Measurements from ENCODE around the gene H2BK1.

H2BK1 gene

GRCh38 chr7:151208253-151208862 lies 1.9 kb downstream of the H2BK1 start:
- H3K4me3 ChIP-seq (replicated peaks; ENCODE audit: low read depth, low read length): no peak overlapping the region
- no peak for TF ChIP-seq CTCF (IDR thresholded peaks at IDR 0.05; ENCODE audit: low read length, missing control alignments)
- DNase-seq (ENCODE audit: low read depth): no peak

- H3K4me3 ChIP-seq (replicated peaks; ENCODE audit: low read depth, low read length): no peak overlapping the region
- DNase-seq (ENCODE audit: low read depth): no peak
- no peak for TF ChIP-seq CTCF (IDR thresholded peaks at IDR 0.05; ENCODE audit: low read length, missing control alignments)
These were observed 2.5 kb downstream of the H2BK1 start for GRCh38 chr7:151207804-151208203.

DNA sequence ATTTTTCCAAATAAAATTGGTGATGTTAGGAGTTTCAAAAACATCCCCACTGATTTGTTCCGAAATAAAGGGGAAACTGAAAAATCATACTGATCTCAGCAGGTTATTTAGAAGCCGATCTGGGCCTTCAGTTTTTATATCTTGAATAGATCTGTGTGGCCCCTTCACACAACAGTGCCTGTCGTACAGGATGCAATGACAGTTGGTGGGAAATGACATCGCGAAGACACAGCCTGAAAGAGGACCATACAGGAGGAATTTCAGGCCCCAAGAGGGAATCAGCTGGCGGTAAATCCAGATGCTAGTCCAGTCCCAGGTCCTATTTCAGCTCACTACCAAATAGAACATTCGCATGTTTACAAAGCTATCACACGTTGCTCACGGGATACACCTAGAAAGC lies 3.0 kb downstream of the H2BK1 start:
- H3K4me3 ChIP-seq (replicated peaks; ENCODE audit: low read depth, low read length): no peak overlapping the region
- no peak for TF ChIP-seq CTCF (IDR thresholded peaks at IDR 0.05; ENCODE audit: low read length, missing control alignments)
- no peak for DNase-seq (ENCODE audit: low read depth)

DNA sequence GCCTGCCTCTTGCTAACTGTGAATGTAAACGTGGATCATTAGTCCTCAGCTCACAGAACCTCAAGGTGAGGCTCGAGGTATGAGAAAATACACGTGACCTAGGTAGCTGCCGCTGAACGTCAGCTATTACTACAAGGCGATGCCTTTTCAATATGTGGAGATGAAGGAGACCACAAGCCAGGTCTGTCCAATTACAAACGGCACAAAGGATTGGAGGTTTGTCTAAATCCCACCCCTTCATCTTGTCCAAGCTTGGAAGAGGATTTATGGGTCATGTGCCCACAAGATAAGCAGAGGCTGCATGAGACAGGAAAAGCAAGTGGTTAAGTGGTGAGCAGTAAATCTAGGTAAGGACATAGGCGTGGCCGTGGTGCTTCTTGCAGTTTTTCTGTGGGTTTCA lies 3.4 kb downstream of the H2BK1 start:
- no peak overlapping the region for H3K4me3 ChIP-seq (replicated peaks; ENCODE audit: low read depth, low read length)
- no peak for DNase-seq (ENCODE audit: low read depth)
- no peak for TF ChIP-seq CTCF (IDR thresholded peaks at IDR 0.05; ENCODE audit: low read length, missing control alignments)

- no peak overlapping the region for H3K4me3 ChIP-seq (replicated peaks; ENCODE audit: low read depth, low read length)
- TF ChIP-seq CTCF (IDR thresholded peaks at IDR 0.05; ENCODE audit: low read length, missing control alignments): no peak
- no peak for DNase-seq (ENCODE audit: low read depth)
These were observed 4.6 kb downstream of the H2BK1 start for GRCh38 chr7:151205730-151206129.

DNA sequence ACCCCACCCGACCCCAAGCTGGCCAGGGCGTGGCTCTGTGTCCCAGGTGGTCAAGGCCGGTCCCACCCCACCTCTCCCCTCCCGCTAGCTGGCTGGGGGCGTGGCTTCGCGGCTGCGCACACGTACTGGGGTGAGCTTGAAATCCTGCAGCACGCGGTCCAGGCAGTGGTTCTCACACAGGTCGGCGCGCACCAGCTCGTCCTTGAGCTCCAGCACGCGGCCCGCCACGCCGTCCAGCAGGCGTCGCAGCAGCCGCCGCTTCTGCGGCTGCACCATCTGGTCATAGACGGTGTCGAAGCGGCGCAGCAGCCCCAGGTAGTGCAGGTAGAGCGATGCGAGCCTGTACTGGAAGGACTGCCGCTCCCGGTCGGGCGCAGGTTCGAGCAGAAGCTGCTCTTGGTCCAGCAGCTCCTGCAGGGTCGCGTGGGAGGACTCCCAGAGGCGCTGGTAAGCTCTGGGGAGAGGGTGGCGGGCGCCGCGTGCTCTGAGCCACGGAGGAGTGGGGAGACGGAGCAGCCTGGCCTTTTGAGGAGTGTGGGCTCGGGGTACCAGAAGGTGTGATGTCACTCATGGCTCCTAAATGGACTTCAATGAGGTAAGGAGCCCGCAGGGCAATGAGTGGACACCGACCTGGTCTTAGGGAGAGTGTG lies 5.8 kb downstream of the H2BK1 start:
- H3K4me3 ChIP-seq (replicated peaks; ENCODE audit: low read depth, low read length): no peak overlapping the region
- TF ChIP-seq CTCF (IDR thresholded peaks at IDR 0.05; ENCODE audit: low read length, missing control alignments): no peak
- DNase-seq (ENCODE audit: low read depth): no peak

GRCh38 chr7:151202836-151203235 lies 7.5 kb downstream of the H2BK1 start:
- DNase-seq (ENCODE audit: low read depth): no peak
- TF ChIP-seq CTCF (IDR thresholded peaks at IDR 0.05; ENCODE audit: low read length, missing control alignments): no peak
- no peak overlapping the region for H3K4me3 ChIP-seq (replicated peaks; ENCODE audit: low read depth, low read length)

All from fibroblast of pulmonary artery (primary cell).